Osteoblast (primary cell): Measurements from ENCODE around the gene BECN2. TPM values are rescaled to one million over a fixed set of nuclear protein-coding genes. Genes with fewer than 3 reads are reported as not detected.
A peak's percentile ranks its signal among the peaks of the same experiment; 100 is the strongest.

Experiments used
- DNase-seq: peaks from one replicate; pipeline ENCODE4 v3.0.0; 2011; ENCODE audit warnings: low spot score, mixed read lengths; ENCODE audit not compliant: insufficient read length; ENCODE audit errors: missing footprints
- H2AFZ ChIP-seq: 2 replicates; pipeline ENCODE4 v1.6.0; 2011; ENCODE audit warnings: mild to moderate bottlenecking, low read length
- H3K27ac ChIP-seq: 2 replicates; pipeline ENCODE4 v1.5.1; 2011; ENCODE audit warnings: mild to moderate bottlenecking, low read depth, low read length, moderate library complexity
- H3K27me3 ChIP-seq: 2 replicates; pipeline ENCODE4 v1.6.0; 2012; ENCODE audit warnings: mild to moderate bottlenecking, control low read depth, inconsistent platforms, low read length, moderate library complexity; ENCODE audit not compliant: insufficient read depth
- H3K36me3 ChIP-seq: 2 replicates; pipeline ENCODE4 v1.5.1; 2011; ENCODE audit warnings: mild to moderate bottlenecking, low read length, control low read depth, moderate library complexity; ENCODE audit not compliant: insufficient read depth
- H3K4me1 ChIP-seq: 2 replicates; pipeline ENCODE4 v1.5.1; 2011; ENCODE audit warnings: mild to moderate bottlenecking, low read length, control low read depth, moderate library complexity; ENCODE audit not compliant: insufficient read depth
- H3K4me2 ChIP-seq: 2 replicates; pipeline ENCODE4 v1.6.0; 2011; ENCODE audit warnings: mild to moderate bottlenecking, low read length; ENCODE audit not compliant: insufficient read depth
- H3K4me3 ChIP-seq: fragments of 200-600 bp; sonication (generic); 3 replicates; pipeline ENCODE4 v1.5.1; 2012; ENCODE audit warnings: mild to moderate bottlenecking, low read length, inconsistent platforms; ENCODE audit not compliant: insufficient read depth
- H3K79me2 ChIP-seq: 2 replicates; pipeline ENCODE4 v1.6.0; 2012; ENCODE audit warnings: mild to moderate bottlenecking, low read length, control low read depth, inconsistent platforms; ENCODE audit not compliant: insufficient read depth
- H3K9me3 ChIP-seq: 2 replicates; pipeline ENCODE4 v1.5.1; 2011; ENCODE audit warnings: low read depth, low read length, control low read depth
- H4K20me1 ChIP-seq: 2 replicates; pipeline ENCODE4 v1.6.0; 2012; ENCODE audit warnings: mild to moderate bottlenecking, low read length, control low read depth; ENCODE audit not compliant: insufficient read depth
- total RNA-seq: library from RNA; depleted of rRNA; stranded (reverse); fragments of >200 nt; gene quantifications from 2 replicates; pipeline ENCODE4 v1.2.3, GENCODE V29; 2012
- TF ChIP-seq, protein P1 (sequence below): IDR thresholded peaks from 2 replicates; pipeline ENCODE4 v1.5.1; 2011; ENCODE audit warnings: mild to moderate bottlenecking, low read depth, low read length, moderate library complexity; ENCODE audit errors: extremely low read depth

The BECN2 gene, protein sequence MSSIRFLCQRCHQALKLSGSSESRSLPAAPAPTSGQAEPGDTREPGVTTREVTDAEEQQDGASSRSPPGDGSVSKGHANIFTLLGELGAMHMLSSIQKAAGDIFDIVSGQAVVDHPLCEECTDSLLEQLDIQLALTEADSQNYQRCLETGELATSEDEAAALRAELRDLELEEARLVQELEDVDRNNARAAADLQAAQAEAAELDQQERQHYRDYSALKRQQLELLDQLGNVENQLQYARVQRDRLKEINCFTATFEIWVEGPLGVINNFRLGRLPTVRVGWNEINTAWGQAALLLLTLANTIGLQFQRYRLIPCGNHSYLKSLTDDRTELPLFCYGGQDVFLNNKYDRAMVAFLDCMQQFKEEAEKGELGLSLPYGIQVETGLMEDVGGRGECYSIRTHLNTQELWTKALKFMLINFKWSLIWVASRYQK
- not detected in 2 replicates for total RNA-seq

DNA sequence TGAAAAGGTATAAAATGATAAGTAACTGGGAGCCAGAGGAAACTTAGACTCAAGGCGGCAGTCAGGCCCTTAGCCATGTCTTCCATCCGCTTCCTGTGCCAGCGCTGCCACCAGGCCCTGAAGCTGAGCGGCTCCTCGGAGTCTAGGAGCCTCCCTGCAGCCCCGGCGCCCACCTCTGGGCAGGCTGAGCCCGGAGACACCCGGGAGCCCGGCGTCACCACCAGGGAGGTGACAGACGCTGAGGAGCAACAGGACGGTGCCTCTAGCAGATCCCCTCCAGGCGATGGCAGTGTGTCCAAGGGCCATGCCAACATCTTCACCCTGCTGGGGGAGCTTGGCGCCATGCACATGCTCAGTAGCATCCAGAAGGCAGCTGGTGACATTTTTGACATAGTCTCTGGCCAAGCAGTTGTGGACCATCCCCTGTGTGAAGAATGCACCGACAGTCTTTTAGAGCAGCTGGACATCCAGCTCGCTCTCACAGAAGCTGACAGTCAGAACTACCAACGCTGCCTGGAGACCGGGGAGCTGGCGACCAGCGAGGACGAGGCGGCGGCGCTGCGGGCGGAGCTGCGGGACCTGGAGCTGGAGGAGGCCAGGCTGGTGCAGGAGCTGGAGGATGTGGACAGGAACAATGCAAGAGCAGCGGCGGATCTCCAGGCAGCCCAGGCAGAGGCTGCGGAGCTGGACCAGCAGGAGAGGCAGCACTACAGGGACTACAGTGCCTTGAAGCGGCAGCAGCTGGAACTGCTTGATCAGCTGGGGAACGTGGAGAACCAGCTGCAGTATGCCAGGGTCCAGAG, at the start of gene BECN2:
Gene BECN2 (plus strand): TSS at position 76 of the 803 bp plus-strand sequence. CDS start 0 bp downstream, at position 76.
- H3K27me3 ChIP-seq, result no peaks in the 10 kb centered on the region
- peak; percentile 6 for DNase-seq
- no peaks in the 10 kb centered on the region for H3K36me3 ChIP-seq
- no peak within 1 kb of the TSS for H2AFZ ChIP-seq
- H3K27ac ChIP-seq, result no peak within 1 kb of the TSS
- H3K4me3 ChIP-seq, result no peak within 1 kb of the TSS
- TF ChIP-seq, protein P1, sequence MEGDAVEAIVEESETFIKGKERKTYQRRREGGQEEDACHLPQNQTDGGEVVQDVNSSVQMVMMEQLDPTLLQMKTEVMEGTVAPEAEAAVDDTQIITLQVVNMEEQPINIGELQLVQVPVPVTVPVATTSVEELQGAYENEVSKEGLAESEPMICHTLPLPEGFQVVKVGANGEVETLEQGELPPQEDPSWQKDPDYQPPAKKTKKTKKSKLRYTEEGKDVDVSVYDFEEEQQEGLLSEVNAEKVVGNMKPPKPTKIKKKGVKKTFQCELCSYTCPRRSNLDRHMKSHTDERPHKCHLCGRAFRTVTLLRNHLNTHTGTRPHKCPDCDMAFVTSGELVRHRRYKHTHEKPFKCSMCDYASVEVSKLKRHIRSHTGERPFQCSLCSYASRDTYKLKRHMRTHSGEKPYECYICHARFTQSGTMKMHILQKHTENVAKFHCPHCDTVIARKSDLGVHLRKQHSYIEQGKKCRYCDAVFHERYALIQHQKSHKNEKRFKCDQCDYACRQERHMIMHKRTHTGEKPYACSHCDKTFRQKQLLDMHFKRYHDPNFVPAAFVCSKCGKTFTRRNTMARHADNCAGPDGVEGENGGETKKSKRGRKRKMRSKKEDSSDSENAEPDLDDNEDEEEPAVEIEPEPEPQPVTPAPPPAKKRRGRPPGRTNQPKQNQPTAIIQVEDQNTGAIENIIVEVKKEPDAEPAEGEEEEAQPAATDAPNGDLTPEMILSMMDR, result no peak
- H3K4me2 ChIP-seq, result no peak within 1 kb of the TSS
- H3K9me3 ChIP-seq, result no peaks in the 10 kb centered on the region
- H3K79me2 ChIP-seq, result no peaks in the 10 kb centered on the region
- H4K20me1 ChIP-seq, result no peaks in the 10 kb centered on the region
- H3K4me1 ChIP-seq, result no peaks in the 10 kb centered on the region

DNA sequence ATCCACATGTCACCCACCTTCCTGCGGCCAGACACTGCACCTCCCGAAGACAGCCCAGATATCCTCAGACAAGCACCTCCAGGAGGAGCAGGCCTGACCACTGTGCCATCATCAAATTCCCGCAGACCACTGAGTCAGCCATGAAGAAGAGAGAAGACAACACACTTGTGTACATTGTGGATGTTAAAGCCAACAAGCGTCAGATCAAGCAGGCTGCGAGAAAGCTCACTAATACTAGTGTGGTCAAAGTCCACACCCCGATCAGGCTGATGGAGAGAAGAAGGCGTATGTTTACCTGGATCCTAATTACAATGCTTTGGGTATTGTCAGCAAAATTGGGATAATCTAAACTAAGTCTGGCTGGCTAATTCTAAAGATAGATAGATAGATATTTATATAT, 41.4 kb upstream of the BECN2 start:
- Histone ChIP-seq H3K79me2 (no peaks in the 10 kb centered on the region), H3K4me2 (no peak overlapping the region), H3K27me3 (no peaks in the 10 kb centered on the region), H2AFZ (no peak overlapping the region), H4K20me1 (no peaks in the 10 kb centered on the region), H3K4me1 (peaks cover 6% of the 10 kb centered on the region), H3K9me3 (no peaks in the 10 kb centered on the region), H3K4me3 (no peak overlapping the region), H3K27ac (no peak overlapping the region), H3K36me3 (no peaks in the 10 kb centered on the region)
- TF ChIP-seq, protein P1, result no peak
- no peak for DNase-seq

DNA sequence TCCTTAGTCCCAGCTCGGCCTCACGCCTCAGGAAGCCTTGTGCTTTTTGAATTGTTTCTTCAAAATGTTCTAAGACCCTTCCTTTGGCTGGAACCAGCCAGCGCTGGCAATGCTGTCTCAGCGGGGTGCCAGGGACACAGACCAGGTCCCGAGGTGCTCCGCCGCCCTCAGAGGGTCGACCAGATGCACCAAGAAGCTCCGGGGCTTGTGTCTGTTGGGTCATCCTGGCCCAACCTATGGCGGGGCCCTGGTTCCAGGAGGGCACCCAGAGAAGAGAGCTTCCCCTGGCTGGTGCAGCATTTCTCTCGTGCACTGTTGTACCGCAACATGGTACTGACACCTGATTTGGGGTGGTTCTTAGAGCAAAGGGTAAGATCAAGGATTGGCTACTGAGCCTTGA, 40.1 kb upstream of the BECN2 start:
- peaks cover 6% of the 10 kb centered on the region for H3K4me1 ChIP-seq
- no peaks in the 10 kb centered on the region for H4K20me1 ChIP-seq
- TF ChIP-seq, protein P1, result no peak
- H2AFZ ChIP-seq, result no peak overlapping the region
- no peaks in the 10 kb centered on the region for H3K36me3 ChIP-seq
- H3K9me3 ChIP-seq, result no peaks in the 10 kb centered on the region
- H3K27me3 ChIP-seq, result no peaks in the 10 kb centered on the region
- no peak overlapping the region for H3K4me2 ChIP-seq
- no peak overlapping the region for H3K27ac ChIP-seq
- no peak overlapping the region for H3K4me3 ChIP-seq
- DNase-seq, result no peak
- no peaks in the 10 kb centered on the region for H3K79me2 ChIP-seq

DNA sequence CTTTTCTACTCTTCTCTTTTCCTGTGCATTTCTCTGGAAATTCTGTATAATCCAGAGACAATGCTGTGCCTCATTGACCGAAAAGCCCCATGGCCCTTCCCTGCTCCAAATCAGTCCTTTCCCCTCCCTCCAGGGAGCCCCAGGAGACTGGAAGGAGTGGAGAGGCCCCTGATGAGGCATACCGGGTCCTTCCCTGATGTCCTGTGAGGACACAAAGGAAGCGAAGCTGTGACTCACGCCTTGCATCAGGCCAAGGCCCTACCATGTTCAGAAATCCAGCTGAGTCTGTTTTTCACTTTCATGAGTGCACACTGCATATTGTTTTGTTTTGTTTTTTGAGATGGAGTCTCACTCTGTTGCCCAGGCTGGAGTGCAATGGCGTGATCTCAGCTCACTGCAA, 38.7 kb upstream of the BECN2 start:
- Histone ChIP-seq H3K4me3 (no peak overlapping the region), H3K9me3 (no peaks in the 10 kb centered on the region), H4K20me1 (no peaks in the 10 kb centered on the region), H3K27ac (no peak overlapping the region), H2AFZ (peak overlapping the region; percentile 76), H3K79me2 (no peaks in the 10 kb centered on the region), H3K4me1 (peaks cover 6% of the 10 kb centered on the region), H3K27me3 (no peaks in the 10 kb centered on the region), H3K36me3 (no peaks in the 10 kb centered on the region), H3K4me2 (no peak overlapping the region)
- TF ChIP-seq, protein P1, result no peak
- peak; percentile 93 for DNase-seq
